ENCODE measurements around the gene CX3CR1. TPM values are rescaled to one million over a fixed set of nuclear protein-coding genes. Genes with fewer than 3 reads are reported as not detected.

The CX3CR1 gene
- total and polyA plus RNA-seq, 2 of the 4 experiments (the other 2 are of a cell fraction) = not detected

DNA sequence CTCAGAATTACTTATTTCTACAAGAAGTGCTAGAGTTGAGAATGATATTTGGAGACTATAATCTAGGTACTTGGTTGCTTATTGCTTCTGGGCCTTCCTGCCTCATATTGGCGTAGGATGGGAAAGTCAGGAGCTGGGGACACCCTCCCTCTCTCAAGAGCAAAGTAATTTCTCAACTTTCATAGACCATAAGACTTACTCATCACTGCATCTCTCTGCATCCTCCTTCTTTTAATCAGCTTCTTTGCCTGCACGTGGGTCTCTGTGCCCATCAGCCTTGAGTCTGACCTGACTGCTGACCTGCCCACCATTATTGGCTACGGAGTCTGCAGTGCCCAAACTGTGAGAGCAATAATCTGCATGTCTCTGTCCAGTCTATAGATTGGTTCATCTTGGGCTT is 60.1 kb downstream of the CX3CR1 start:
- CTCF ChIA-PET = no interaction called here
- Histone ChIP-seq H4K91ac (ENCODE audit: insufficient read depth, low read depth, low read length) (no peak overlapping the region), H3K36me3 (ENCODE audit: control insufficient read depth, insufficient read depth, low read length) (no peaks in the 10 kb centered on the region), H2BK15ac (ENCODE audit: low read depth, low read length) (no peak overlapping the region), H2AK9ac (replicated peaks; ENCODE audit: low read depth, low read length, poor library complexity) (no peak overlapping the region), H2AFZ (replicated peaks; ENCODE audit: low read length, poor library complexity) (no peak overlapping the region), H3K23ac (ENCODE audit: low read depth, low read length) (no peak overlapping the region), H3K14ac (replicated peaks; ENCODE audit: low read depth, low read length) (no peak overlapping the region), H3K9ac (ENCODE audit: low read depth, low read length) (no peak overlapping the region), H3K4me1 (ENCODE audit: control insufficient read depth, insufficient read depth, low read length) (no peaks in the 10 kb centered on the region), H2BK120ac (ENCODE audit: low read depth, low read length) (no peak overlapping the region), H3K4ac (ENCODE audit: low read depth, low read length) (no peak overlapping the region), H3K79me1 (ENCODE audit: low read depth in 1 of 2, low read length in 2 of 2) (no peaks in the 10 kb centered on the region), H3K27me3 (ENCODE audit: control insufficient read depth, insufficient read depth, low read length) (peaks cover 21% of the 10 kb centered on the region), H4K5ac (ENCODE audit: low read depth, low read length) (no peak overlapping the region), H3K9me3 (ENCODE audit: control insufficient read depth, insufficient read depth, low read length) (no peaks in the 10 kb centered on the region), H3K4me2 (ENCODE audit: low read depth, low read length) (no peak overlapping the region), H3K18ac (ENCODE audit: low read depth, low read length) (no peak overlapping the region), H4K8ac (ENCODE audit: low read depth in 2 of 2, low read length in 2 of 2) (no peak overlapping the region), H2BK20ac (ENCODE audit: low read depth, low read length) (no peak overlapping the region), H3K56ac (ENCODE audit: extremely low read depth, insufficient read depth, low read length) (no peak overlapping the region), H4K20me1 (ENCODE audit: insufficient read depth, low read length) (no peaks in the 10 kb centered on the region), H3K4me3 (ENCODE audit: insufficient read depth, low read depth, low read length) (no peak overlapping the region), H2AK5ac (ENCODE audit: low read depth, low read length) (no peak overlapping the region), H3K9me1 (ENCODE audit: insufficient read depth, low read length) (no peaks in the 10 kb centered on the region), H2BK5ac (ENCODE audit: low read depth, low read length, poor library complexity, severe bottlenecking) (no peak overlapping the region), H3K27ac (ENCODE audit: insufficient read depth, low read length) (no peak overlapping the region)
- DNase-seq (no peak), ATAC-seq (ENCODE audit: low read depth) (no peak)
- TF ChIP-seq POLR2A (IDR thresholded peaks at IDR 0.05; ENCODE audit: low read depth, low read length) = no peak
- TF ChIP-seq USF2 (IDR thresholded peaks at IDR 0.05; ENCODE audit: low read depth, low read length) = no peak
- no peak for TF ChIP-seq RFX5 (IDR thresholded peaks at IDR 0.05; ENCODE audit: low read depth, low read length)
- dilution Hi-C loops (cut with HindIII; ENCODE audit: low sequenced_read_pairs, unreplicated experiment) = no loop called here
- WGBS, 2 experiments (ENCODE audit: extremely low coverage in 2 of 2, insufficient read length in 1 of 2) = 67% methylated on average over 1 of the region's 3 CpGs; no CpG with 5 or more reads in 1 of the 2 experiments
- intact Hi-C loops (cut with micrococcal nuclease) = no loop called here
- POLR2A ChIA-PET (ENCODE audit: unreplicated experiment) = no interaction called here
- no TSS peak for BruUV-seq (replicated peaks)
- in situ Hi-C loops (cut with MboI; ENCODE audit: low sequenced_read_pairs) = no loop called here
